ENCODE results near the gene PRG3.

PRG3 gene

DNA sequence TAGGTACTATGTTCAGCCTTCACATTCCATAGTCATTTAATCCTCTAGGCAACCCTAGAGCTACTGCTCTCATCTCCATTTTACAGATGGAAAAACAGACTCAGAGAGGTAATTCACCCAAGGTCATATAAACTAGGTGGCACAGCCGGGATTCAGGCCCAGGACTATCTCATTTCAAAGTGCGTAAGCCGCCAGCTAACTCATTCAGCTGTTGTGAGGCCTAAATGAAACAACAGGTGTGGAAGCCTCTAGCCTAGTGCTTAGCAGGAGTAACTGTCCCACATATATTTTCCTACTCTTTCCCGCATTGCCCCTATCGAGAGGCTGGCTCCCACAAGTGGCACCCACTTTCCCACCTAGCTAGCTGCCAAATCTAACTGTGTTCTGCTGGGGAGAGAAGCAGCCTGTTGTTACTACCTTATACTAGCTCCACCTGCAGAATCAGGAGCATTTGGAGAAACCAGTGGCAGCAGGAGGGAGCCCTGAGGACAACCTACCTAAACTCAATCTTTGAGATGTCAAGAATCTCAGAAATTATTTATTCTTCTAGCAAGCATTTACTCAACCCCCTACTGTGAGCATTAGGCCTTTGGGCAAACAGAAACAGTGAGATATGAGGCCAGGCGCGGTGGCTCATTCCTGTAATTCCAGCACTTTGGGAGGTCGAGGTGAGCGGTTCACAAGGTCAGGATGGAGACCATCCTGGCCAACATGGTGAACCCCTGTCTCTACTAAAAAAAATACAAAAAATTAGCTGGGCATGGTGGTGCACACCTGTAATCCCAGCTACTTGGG lies 20.9 kb downstream of the PRG3 start:
- DNase-seq (ENCODE audit: low read depth in 2 of 2), result no peak

DNA sequence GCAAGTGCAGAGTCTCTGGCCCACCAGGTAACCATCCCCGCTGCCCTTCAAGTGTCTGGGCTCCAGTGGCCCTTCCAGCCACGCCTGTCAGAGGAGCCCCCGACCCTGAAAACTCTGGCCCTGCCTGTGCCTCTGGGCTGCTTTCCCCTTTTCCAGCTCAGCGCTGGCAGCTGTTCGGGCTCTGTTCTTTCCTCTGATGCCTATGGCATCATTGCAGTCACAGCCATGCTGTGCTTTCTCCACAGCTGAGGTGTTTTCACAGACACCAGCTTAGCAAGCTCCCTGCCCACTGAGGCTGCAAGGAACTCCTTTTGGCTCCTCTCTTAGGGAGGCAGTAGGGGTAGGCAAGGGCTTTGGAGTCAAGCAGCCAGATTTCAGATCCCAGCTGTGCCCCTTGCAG lies 21.6 kb downstream of the PRG3 start:
- no peak for DNase-seq (ENCODE audit: low read depth in 2 of 2)

DNA sequence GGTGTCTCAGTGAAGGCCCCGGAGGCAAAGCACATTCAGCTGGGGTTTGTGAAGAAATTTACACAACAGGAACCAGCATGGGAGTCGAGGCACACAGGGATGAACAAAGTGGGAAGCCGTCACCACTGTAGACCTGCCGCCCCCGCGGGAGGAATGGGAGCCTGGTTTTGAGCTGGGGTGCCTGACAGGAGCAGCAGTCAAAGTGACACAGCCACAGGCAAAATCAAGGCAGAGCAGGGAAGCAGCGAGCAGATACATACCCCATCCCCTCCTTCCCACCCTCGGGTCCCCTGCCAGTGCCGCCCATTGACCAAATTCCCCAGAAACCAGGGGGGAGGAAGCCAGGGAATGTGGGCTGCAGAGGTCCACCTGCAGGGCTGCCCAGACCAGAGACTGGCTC lies 22.0 kb downstream of the PRG3 start:
- no peak for DNase-seq (ENCODE audit: low read depth in 2 of 2)

DNA sequence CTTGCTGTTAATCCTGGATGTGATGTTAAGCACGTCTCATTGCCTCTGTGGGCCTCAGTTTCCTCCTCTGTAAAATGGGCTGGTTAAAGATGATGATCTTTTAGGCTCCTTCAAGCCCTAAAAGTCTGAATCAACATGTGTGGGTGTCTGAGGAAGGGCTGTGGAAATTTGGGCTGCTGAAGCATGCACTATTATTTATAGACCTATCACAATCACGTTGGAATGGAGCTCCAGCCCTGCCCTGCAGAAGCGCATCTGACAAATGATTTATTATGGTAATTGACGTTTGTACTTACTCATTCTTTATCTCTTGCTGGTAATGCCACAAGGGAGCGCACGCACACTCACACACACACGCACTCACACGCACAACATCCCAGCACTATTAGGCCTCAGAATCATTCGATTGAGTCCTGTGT lies 22.4 kb downstream of the PRG3 start:
- DNase-seq (ENCODE audit: low read depth in 2 of 2), result no peak

DNA sequence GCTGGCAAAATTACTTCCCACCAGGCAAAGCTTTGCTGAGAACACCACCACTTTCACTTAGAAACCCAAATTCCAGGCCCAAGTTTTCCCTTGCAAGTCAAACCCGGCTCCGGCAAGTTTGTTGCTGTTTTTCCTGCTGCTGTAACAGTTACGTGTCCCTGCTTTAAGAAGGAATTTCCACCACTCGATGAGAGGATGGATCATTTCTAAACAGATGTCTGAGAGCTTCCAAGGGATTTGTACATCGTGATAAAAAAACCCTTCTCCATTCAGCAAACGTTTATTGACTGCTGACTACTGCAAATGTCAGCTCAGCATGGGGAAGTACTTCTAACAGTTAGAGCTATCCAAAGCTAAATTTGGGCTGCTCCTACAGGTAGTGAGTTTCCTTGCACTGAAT lies 23.1 kb downstream of the PRG3 start:
- DNase-seq (ENCODE audit: low read depth in 2 of 2), result no peak

DNA sequence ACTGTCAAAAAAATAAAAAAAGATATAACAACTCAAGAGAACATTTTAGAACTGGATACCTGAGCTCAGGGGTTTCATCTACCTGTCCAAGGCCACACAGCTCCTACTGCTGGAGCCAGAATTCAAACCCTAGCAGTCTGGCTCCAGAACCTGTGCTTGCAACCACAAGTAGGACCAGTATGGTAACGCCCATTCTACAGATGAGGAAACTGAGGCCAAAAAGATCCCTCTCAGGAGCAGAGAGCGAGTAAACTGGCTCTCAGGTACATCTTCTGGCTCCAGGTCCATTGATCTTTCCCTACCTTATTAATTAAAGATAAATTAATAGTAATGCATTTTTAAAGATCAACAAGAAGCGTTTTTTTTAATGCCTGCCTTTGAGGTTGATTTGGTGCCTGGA lies 23.6 kb downstream of the PRG3 start:
- DNase-seq (ENCODE audit: low read depth in 2 of 2), result no peak

DNA sequence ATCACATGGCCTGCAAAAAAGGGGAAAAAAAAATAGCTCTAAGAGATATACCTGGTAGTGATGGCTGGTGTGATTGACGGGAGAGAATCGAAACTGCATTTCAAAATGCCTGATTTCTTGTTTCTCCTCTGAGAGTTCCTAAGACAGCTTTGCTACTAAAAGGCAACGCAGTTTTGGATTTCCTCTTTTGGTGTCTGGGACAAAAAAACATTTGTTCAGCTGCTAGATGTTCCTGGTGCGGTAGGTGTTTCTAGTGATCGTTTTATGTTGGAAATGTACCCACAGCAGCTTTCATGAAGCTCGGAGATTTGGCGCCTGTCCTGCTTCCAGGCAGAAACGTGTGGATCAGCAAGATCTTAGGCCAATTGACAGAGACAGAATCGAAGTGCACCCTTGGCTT lies 24.7 kb downstream of the PRG3 start:
- DNase-seq (ENCODE audit: low read depth in 2 of 2), result no peak

DNA sequence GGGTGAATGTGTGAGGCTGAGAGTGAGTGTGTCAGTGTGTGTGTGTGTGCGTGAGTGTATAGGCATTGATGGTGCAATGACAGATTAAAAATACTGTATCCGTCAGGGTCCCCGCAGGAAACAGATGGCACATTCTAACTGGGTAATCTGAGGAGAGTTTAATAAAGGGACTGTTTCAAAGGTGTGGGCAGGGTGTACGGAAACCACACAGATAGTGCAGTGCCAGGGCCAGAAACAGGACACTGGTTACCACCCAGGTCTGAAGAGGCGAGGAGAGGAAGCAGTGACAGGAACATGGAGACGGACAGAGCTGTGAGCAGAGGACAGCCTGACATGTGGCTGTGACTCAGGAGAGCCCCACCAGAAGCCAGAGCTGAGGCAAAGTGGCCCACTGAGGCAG lies 26.3 kb downstream of the PRG3 start:
- DNase-seq (ENCODE audit: low read depth in 2 of 2), result no peak

DNA sequence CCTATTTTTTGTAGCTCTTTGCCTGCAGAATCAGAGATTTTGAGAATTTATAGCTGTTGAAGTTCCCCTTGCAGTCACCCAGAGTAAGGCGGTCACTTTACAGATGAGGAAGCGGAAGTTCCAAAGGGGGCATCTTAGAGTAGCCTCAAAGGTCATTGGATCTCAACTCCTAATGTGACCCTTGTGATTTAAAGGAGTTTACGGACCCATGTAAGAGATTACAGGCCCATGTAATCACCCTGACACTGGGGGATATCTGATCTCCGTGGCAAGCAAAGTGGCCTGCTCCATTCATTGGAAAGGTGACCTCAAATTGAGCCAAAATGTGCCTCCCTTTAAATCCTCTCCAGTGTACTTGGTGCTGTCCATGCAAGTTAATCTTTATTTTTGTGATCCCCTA lies 27.1 kb downstream of the PRG3 start:
- no peak for DNase-seq (ENCODE audit: low read depth in 2 of 2)

DNA sequence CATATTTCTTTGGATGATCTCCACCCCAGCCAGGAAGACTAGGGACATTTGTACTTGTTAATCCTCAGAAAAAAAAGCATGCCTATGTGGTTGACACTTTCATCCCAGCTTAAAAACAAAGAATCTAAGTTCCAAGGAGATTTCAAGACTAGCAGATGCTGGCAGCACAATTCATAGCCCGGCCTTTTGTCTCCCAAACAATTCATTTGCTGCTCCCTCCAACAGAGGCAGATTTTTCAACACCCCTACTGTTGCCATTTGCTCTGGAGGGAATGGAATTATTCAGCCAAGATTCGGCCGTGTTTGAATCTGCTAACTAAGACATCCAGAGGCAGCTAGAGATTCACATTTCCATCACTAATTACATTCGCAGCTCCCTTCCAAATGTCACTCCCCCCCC lies 27.5 kb downstream of the PRG3 start:
- no peak for DNase-seq (ENCODE audit: low read depth in 2 of 2)

DNA sequence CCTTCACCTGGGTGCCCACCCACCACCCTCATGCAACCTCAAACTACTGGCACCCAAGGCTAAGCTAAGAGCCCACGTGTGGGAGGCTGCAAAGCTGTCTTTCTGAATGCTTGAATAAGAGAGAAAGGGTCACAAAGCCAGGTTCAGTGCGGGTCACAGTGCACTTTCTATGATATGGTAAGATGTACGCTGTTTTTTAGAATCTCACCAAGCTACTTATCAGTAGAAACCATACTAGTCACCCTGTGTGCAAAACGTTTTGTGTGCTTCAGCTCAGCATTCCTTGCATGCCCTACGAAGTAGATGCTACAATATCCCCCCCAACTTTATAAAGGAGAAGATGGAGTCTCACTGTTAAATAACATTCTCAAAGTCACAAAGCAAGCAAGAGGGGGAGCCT lies 27.9 kb downstream of the PRG3 start:
- no peak for DNase-seq (ENCODE audit: low read depth in 2 of 2)

DNA sequence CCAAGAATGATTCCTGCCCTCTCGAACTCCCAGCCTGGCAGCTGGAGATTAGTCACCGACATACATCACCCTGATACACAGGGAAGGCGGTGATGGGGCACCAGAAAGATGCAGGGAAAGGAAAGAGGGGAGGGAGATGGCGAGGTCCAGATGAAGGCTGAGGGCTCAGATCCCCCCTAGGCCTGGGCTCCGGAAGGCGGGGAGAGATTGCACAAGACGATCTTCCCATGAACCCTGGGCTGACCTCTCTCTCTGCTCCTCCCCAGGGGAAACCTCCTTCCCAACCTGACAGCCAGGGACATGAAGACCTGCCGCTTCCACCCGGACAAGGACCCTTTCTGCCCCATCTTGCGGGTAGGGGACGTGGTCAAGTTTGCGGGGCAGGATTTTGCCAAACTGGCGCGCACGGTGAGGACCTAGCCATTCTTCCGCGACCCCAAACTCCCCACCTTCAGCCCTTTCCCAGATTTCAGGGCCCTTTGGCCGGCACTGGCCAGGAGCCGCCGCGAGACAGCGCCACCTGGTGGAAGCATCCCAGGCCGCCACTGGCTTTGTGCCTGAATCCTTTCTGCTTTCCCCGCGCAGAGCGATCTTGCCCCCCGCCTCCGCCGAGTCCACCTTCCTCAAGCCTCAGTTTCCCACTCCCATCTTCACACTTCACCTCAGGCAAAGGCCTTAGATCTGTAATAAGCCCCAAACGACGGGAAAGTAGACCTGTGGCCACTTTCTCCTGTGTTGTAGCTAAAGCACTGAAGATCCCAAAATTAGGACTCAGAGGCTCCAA lies 31.3 kb downstream of the PRG3 start:
- DNase-seq (ENCODE audit: low read depth in 2 of 2), result peak; percentile 53 to 63

DNA sequence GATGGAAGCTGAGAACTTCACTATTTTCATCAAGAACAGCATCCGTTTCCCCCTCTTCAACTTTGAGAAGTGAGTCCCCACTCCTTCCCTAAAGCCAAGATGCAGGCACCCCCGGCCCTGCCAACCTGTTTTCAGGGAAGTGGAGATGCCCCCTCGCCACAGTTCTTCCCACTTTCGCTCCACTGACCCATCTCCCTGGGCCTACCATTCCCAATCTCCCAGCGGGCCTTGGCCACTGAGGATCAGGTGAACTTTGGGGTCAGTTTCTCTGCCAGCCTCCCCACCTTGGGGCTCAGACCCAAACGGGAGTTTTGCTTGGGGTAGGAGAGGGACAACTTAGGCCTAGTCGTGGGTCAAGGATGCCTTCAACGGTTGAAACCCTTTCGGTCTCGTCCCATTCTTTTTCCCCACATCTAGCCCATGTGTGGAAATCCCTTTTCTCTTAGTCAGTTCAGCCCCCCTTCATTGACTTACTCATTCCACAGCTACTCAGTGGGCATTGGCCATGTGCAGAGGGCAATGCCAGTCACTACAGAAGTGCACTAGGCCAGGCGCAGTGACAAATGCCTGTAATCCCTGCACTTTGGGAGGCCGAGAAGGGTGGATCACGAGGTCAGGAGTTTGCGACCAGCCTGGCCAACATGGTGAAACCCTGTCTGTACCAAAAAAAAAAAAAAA lies 32.2 kb downstream of the PRG3 start:
- no peak for DNase-seq (ENCODE audit: low read depth in 2 of 2)

DNA sequence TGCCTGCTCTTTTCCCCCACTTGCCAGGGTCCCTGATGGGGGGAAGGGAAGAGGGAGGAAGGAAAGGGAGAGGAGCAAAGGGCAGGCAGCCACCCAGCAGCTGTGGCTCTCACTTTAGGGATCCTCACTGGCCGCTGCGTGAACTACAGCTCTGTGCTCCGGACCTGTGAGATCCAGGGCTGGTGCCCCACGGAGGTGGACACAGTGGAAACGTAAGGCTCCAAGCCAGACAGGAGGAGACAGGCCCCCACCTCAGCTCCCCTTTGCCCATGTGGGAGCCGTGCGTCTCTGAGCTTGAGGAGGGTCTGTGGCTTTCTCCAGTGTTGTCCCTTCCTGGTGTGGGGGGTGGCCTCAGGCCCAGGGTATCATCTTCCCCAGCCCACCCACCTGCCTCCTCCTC lies 32.9 kb downstream of the PRG3 start:
- DNase-seq (ENCODE audit: low read depth in 2 of 2), result no peak

DNA sequence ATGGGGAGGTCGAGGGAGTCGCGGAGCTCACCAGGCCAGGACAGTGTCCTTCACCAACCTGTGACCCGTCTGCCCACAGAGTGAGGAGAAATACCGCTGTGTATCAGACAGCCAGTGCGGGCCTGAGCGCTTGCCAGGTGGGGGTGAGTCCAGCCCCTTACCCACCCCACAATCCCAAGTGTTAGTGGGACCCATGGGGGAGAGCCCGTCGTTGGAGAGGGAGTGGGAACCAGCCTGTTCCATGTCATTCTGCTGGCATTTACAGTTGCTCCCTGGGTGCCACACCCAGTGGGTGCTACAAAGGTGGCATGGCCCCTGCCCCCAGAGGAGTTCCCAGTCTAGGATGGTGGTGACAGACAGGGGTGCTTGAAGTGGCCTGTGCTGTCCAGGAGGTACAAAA lies 33.6 kb downstream of the PRG3 start:
- DNase-seq (ENCODE audit: low read depth in 2 of 2), result no peak

DNA sequence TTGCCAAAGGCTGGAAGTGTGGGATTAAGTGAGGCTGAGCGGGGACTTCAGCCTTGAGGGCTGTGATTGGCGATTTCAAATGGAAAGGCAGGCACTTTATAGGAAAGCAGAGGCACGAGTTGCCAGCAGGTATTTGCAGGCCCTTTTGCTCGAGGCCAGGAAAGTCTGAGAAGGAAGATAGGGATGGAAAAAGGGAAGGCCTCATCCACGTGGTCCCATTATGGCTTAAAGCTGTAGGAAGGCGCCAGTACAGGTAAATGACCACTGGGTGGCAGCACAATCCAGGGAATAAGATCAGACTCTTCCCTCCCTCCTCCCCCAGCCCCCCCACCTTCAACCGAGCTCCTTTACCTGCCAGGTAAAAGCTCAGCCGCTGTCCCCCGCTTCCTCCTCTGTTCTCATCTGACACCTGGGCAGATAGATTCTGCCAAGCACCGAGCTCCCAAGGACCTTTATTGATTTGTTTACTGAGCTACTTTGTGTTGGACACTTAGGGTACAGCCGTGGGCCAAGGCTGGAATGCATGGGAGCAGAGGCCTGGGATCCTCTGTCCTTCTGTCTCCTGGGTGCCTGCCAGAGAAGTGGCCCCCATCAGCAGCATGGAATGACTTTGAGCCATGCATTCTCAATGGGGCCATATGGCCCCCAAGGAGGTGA lies 35.3 kb downstream of the PRG3 start:
- DNase-seq (ENCODE audit: low read depth in 2 of 2), result peak; percentile 64 to 76

DNA sequence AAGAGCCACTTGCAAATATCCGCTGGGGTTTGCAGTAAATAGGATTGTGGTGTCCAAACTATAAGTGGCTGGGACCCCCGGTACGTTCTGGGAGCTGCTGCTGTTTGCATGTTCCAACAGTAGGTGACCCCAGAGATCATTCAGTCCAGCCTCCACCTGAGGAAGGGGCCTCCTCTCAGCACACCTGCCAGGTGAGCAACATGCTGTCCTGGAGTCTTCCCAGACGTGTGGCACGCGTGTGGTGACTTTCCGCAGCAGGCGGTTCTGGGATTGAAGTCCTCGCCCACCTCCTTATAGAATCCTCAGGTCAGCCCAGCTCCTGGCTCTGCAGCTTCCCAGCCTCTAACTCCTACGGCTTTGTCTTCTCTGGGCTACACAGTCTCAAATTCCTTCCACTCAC lies 36.1 kb downstream of the PRG3 start:
- no peak for DNase-seq (ENCODE audit: low read depth in 2 of 2)

DNA sequence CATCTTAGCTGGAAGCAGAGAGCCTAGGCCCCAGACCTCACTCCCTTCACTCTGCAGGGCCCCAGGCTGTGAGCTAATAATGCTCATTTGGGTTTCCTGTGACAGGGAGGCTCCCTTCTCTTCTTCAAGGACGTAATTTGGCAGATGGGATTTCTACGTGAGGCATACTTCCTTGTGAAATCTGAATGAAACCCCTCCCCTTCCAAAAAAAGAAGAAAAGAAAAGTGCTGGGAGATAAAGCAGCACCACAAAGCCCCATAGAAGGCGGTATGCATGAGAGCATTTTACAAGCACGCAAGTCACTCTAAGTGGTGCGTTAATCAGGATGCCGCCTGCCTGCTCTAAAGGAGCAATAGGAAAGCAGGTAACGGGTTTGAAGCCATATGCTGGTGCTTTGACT lies 37.1 kb downstream of the PRG3 start:
- no peak for DNase-seq (ENCODE audit: low read depth in 2 of 2)

DNA sequence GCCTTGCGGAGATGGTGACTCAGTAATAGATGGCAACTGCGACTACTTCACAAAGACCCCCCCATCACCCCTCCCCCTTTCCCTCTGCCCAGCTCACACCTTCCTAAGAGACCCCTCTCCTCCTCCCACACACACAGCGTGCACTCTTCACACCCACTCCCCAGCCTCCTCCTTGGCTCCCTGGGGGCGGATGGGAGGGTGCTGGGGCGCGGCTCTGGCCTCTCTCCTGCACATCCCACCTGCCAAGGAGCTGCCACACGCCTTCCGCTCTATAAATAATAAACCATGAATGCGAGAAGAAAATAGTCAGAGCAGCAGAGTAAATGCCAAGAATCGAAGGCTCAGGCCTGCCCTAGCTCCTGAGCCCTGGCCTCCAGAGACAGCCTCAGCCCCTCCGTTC lies 38.2 kb downstream of the PRG3 start:
- no peak for DNase-seq (ENCODE audit: low read depth in 2 of 2)

DNA sequence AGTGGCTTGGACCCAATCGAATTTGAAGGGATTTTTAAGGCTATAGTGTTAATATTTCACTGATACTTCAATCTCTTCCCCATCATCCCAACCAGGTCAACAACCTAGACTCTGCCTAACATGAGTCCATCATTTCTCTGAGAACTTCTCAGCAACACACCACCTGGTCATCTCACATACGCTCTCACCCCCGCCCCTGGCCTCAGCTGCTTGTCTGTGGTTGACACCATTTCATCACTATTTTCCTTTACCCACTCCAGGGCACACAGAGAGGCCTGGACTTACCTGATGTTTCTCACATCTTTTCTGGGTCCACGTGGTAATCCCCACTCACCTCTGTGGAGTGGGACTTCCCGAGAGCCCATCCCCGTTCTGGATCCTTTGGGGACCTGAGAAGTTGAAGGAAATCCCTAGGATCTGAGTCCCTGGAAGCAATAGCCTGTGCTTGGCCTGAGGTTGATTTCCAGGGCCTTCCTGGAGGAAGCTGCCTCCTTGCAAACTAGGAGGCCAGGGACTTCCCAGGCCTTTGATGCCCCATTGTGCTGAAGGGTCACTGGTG lies 39.6 kb downstream of the PRG3 start:
- DNase-seq (ENCODE audit: low read depth in 2 of 2), result no peak

DNA sequence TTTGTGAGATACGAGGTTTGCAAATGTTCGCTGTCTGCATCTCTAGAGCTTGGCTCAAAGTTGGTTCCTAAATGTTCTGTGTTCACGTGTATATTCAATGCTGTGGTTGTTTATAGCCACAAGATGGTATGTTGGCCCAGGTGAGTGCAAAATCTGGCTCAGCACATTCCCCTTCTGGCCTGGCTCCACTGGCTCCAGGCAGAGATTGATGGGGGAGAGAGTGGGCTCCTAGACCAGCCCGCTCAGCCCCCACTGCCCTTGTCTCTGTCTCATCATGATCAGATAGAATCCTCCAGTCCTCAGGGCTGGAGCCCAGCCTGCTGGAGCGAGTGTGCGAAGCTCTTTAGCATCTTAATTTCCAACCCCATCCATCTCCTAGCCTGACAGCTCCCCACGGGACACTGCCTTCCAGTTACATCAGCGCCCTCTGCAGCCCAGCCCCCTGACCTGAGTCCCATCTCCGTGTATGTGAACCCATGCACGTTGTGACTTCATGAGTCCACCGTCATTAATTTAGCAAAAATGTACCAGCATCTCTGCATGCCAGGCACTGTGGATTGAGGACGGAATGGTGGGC lies 40.8 kb downstream of the PRG3 start:
- DNase-seq (ENCODE audit: low read depth in 2 of 2), result no peak

DNA sequence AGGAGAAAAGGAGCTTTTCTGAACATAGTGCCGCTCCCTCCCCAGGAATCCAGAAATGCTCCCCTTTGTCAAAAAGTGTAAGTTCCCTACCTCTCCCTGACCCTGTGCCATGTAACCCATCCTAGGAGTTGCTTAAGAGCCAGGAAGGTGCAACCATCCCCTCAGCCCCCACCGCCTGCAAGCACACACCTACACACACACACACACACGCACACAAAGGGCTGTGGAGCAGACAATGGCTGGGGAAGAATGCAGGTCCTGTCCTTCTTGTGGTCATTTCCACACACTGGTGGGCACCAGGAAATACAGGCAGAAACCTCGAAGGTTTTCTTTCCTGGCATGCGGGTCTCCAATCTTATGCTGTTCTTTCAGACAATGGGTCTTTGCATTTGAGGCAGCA lies 41.6 kb downstream of the PRG3 start:
- no peak for DNase-seq (ENCODE audit: low read depth in 2 of 2)
